ENCODE data around the gene LYRM1.
"Not testable (repeated sequence)": the region's sequence is repeated elsewhere in the genome, so short reads cannot be mapped to it uniquely, and the experiment has no call there.

LYRM1 gene

DNA sequence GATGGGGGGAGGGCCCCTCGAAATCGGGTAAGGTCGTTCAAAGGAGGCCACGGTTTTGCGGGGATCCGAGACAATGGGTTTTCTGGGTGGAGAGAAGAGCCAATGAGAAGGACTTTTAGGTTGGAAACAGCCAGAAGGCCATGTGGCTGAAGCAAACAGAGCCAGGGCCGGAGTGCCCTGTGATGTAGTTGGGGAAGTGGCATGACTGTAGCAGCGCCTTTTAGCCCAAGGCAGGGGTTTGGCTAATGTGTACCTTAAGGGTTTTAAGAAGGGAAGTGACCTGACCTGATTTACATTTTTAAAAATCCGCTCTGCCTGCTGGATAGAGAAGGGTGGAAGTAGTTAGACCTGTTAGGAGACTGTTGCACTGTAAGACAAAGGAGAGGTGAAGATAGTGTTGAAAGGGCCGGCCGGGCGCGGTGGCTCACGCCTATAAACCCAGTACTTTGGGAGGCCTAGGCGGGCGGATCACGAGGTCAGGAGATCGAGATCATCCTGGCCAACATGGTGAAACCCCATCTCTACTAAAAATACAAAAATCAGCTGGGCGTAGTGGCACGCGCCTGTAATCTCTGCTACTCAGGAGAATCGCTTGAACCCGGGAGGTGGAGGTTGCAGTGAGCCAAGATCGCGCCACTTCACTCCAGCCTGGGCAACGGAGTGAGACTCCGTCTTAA, 1.0 kb downstream of the LYRM1 start:
- DNase-seq (ENCODE audit: low read depth in 2 of 2), result no peak

DNA sequence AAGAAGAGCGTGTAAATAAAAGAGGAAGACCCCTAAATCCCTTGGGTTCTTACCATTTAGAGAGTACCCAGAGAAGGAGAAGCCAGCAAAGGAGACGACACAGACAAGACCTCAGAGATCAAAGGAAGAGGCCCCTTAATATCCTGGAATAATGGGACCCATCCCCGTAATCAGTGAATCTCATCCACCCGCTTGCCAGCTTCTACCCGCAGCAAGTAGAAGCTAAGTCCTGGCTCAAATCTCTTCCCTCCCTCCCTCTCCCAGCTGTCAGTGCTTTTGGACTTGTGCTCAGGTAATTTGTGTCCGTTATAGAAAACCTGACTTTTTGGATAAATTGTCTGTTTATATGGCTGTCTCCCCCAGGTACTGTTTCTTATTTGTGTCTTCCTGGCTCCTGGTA, 1.9 kb downstream of the LYRM1 start:
- no peak for DNase-seq (ENCODE audit: low read depth in 2 of 2)

DNA sequence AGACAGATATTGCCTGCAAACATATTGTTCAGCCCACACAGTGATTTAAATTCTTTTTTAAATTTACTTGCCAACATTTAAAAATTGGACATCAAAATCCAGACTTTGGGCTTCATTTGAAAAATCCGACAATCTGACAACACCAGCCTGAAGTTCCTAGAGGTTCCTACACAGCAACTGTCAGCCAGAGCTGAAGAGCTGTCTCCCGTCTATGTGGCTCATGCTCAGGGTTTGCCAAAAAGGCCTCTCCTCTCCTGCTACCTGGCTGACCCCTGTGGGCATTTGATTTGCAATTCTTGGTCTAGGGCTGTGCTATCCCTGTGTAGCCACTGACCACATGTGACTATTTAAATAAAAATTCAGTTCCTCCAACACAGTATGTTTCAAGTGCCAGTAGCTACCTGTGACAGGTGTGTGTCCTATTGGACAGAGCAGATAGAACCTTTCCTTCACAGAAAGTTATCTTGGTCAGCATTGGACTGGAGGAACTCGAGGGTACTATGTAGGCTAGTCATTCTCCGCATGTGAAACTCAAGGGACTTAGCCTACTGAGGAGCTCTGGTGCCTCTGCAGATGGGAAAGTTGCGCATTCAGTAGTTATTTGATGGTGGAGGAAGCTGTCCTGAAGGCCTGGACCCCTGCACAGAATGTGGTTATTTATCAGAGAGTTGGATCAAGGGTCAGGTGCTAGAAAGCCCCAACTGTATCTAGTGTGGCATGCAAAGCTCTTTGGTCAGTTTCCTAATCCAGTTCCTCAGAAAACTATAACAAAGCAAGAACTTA, 2.7 kb downstream of the LYRM1 start:
- no peak for DNase-seq (ENCODE audit: low read depth in 2 of 2)

- no peak for DNase-seq (ENCODE audit: low read depth in 2 of 2)
Measured at GRCh38 chr16:20903899-20904506, 3.4 kb downstream of the LYRM1 start.

DNA sequence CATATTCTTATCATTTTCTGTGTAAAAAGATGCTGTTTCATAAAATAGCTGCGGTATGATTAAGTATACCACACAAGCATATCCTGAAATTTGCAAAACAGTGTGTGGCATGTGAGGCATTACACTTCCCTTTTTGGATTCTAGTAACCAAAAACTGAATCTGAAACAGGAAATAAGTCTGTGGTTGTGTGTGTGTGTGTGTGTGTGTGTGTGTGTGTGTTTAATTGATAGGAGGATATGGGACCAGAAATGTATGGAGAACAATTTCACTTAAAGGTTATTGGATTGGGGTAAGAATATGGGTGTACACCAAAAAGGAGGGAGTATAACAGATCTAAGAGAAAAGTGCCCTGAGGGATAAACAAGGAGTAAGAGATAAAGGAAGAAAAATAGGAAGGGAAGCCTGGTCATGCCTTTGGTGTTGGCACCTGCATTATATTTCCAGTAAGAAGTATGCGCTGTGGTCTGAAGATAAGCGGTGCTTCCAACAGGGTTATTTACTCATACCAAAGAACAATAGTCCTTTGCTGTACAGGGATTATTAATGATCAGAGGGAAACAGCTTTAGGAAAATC, 4.0 kb downstream of the LYRM1 start:
- DNase-seq (ENCODE audit: low read depth in 2 of 2), result no peak

DNA sequence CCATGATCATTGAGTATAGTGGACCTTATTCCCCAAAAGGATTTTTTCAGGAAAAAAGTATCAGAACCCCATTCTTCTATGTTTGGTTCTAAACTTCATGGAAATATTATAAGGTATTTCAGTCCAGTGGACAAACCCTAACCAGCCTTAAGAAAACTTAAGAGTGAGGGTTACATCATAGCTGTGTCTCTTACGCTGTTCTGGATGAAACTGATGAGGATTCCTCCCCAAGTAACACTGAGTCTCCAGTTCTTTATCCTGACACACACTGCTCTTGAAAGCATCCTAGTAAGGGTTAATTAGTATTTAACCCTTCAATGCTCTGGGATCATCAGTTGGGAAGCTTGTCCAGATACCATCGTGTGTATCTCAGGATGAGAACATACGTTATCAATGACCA, 5.0 kb downstream of the LYRM1 start:
- no peak for DNase-seq (ENCODE audit: low read depth in 2 of 2)

DNA sequence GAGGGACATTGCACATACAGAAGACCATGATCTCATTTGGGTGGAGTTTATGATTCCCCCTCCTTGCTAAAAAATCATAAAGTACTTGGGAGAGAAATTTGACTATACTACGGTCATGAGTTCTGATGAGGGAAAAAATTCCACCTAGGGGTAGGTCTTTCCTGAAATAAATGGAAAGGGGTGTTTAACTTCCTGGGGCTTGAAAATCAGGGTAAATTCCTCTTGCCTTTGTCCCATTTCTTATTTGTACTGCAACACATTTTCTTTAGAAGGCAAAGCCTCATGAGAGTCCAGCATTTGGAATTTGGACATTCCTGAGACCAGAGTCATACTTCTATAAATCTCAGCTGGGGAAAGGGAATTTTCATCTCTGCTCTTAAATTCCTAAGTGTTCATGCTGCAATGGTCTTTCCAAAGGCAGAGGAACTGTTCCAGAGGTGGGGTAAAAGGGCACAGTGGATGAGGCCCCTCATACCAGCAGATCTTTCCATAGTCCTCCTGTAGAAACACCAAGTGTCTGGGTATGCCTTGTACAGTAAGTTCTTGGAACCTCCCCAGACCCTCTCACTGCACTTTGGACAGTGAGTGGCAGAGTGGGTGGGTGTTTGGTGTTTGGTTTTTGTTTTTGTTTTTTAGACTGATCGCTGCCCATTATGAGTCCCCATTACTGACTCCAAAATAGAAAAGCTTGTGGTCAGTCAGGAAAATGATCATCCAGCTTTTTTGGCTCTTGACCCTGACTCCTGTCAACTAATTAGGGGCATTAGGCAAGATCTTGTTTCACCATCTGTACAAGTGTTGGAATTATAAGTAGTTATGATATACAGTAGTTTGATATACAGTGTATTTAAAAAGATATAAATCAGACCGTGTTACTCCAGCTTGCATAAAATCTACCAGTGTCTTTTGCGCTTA, 6.0 kb downstream of the LYRM1 start:
- no peak for DNase-seq (ENCODE audit: low read depth in 2 of 2)

DNA sequence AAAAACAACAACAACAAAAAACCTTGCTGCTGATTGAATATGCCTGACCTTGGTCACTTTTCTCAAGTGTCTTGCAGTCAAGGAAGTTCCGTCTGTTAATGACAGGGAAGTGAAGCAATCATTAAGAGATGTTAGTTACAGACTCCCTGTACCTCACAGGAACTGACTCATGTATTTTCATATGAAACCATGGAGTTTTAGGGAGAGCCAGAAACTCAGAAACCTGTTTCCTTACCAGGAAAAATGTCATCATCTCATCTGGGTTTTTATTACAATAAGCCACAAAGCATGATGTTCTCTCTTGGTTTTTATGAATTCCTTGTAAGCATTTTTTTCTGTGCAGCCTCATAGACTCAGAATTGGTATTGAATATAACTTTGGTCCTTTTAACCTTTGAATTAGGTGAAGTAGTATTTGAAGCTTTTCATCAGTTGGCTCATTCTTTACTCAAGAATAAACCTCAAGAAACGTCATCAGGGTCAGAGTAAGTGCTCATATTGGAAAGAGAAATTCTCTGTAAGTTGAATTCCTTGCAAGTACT, 10.3 kb downstream of the LYRM1 start:
- no peak for DNase-seq (ENCODE audit: low read depth in 2 of 2)

- DNase-seq (ENCODE audit: low read depth in 2 of 2), result no peak
Measured at GRCh38 chr16:20911361-20911760, 10.8 kb downstream of the LYRM1 start.

DNA sequence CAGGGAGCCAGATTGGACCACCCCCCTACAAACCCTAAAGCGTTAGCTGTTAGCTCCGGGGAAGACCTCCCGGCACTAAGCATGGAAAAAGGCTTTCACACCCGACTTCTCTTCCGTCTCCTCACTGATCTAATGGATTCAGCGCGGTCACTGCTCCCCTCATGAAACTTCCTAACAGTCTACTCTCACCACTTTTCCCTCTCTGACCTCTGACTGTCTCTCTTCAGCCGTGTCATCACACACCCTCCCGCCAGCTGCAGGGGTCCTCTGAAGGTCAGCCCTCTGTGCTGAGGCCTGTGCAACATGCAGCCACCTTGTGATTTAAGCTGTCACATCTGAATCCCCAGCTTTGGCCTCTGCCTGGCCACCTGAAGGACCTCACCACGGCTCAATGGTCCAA, 15.7 kb downstream of the LYRM1 start:
- no peak for DNase-seq (ENCODE audit: low read depth in 2 of 2)

DNA sequence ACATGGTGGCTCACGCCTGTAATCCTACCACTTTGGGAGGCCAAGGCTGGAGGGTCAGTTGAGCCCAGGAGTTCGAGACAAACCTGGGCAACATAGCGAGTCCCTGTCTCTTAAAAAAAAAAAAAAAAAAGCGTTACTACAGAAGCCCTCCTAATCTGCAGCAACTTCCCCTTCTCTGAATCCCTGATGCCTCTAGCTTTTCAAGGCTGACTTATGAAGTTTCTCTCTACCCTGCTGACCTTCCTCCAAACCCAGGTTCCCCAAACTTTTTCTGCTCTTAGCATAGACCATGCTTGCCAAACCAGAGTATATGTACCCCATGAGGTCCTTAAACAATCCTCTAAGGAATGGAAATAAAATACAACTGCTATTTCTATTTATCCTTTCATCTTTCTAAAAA, 16.4 kb downstream of the LYRM1 start:
- no peak for DNase-seq (ENCODE audit: low read depth in 2 of 2)

DNA sequence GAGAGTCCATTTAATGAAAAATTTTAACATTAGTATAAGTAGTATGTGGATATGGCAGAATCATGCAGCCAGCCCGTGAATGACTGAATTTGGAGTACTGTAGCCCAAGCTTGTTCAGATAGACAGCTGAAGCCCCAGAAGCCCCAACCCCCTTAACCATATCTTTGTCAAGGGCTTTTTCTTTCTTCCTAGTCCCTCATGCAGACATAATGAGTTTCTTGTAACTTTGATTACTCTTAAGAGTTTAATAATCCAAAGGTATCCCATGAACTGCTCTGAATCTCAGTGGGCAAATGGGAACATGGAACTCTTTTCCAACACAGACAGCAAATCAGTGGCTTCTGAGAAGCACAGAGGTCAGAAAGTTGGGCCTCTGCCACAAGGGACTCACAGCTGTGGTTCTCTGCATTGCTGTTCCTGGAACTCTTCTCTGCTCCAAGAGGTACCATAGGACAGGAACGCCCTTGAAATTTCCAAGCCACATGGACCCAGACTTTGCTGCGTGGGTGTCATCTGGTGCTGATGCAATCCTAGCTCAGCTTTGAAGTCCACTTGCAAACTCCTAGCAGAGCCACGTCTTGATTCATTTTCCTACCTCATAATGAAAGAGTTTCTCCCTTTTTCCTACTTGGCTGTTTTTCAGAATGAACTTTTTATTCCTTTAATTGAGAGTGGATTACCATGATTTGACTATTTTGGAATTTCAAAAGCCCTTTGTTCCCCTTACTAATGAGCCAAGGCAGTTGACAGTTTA, 18.1 kb downstream of the LYRM1 start:
- no peak for DNase-seq (ENCODE audit: low read depth in 2 of 2)

DNA sequence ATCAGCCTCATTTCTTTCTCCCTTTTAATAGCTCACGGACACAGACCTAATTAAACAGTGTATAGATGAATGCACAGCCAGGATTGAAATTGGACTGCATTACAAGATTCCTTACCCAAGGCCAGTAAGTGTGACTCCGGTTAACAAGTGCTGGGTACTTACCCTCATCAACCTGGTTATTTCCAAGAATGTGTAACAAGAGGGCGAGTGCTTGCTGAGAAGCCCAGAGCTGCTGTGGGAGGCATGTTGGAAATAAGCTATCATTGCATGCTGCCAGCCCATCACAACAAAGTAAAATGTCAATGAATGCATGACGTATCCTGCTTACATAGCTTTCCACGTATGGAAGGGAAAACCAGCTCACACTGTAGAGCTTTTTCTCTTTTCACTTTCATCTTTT, 19.5 kb downstream of the LYRM1 start:
- DNase-seq (ENCODE audit: low read depth in 2 of 2), result no peak

DNA sequence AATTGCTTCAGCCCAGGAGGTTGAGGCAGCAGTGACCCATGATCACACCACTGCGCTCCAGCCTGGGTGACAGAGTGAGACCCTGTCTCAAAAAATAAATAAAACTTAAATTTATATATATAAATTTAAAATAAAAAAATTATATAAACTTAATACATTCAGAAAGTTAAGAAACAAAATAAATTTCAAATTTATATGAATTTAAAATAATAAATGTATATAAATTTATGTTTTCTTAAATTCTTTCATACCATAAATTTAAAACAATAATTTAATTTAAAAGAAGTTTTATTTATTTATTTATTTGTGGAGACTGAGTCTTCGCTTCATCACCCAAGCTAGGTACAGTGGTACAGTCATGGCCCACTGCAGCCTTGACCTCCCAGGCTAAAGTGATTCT, 20.2 kb downstream of the LYRM1 start:
- no peak for DNase-seq (ENCODE audit: low read depth in 2 of 2)

- DNase-seq (ENCODE audit: low read depth in 2 of 2), result no peak
Measured at GRCh38 chr16:20923876-20924275, 23.3 kb downstream of the LYRM1 start.

DNA sequence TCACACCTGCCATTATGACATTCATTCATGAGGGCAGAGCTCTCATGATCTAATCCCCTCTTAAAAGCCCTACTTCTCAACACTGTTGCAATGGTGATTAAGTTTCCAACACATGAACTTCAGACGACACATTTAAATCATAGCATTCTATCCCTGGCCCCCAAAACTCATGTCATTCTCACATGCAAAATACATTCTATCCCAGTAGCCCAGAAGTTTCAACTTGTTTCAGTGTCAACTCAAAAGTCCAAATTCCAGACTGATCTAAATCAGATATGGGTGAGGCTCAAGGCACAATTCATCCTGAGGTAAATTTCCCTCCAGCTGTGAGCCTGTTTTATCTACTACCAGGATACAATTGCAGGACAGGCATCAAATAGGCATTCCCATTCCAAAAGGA, 25.2 kb downstream of the LYRM1 start:
- DNase-seq (ENCODE audit: low read depth in 2 of 2), result no peak

DNA sequence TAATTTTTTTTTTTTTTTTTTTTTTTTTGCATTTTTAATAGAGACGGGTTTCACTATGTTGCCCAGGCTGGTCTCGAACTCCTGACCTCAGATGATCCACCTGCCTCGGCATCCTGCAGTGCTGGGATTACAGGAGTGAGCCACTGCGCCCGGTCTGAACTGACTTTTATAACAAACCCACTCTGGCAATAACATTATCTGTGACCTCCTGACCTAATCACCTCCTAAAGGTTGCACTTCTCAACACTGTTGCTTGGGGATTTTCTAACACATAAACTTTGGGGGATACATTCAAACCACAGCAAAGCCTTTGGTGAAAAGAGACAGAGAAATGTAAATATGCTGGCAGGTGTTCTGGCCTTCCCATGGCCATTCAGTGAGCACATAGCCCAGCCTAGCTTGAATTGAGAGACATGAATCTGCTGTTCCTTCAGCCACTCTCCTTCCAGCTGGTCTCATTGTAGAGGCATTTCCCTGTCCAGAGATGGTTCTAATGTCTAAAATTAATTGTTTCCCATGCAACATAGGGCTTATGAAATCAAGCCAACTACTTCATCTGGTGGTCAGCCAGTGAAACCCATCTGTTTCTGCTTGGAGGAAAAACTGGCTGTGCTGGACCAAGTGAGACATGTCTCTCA, 28.3 kb downstream of the LYRM1 start:
- no peak for DNase-seq (ENCODE audit: low read depth in 2 of 2)

DNA sequence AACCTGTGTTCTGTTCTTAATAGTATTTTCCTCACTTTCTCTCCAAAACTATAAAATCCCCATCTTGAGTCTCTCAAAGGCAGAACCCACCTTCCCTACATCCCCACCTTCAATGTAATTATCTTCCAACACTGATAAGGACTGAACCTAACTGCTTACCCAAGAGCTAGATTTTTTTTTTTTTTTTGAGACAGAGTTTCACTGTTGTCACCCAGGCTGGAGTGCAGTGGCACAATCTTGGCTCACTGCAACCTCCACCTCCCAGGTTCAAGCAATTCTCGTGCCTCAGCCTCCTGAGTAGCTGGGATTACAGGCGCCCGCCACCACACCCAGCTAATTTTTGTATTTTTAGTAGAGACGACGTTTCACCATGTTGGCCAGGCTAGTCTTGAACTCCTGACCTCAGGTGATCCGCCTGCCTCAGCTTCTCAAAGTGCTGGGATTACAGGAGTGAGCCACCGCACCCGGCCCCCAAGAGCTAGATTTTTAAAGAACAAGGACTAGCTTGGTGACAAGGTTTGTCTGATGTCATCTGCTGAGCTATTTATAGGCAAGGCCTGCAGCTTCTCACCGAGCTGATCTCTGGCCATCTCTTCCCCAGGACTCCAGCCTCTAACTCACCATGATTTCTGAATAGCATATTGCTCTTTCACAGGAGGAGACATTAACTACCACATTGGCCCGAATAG, 29.2 kb downstream of the LYRM1 start:
- DNase-seq (ENCODE audit: low read depth in 2 of 2), result not testable (repeated sequence)

- DNase-seq (ENCODE audit: low read depth in 2 of 2), result no peak
Measured at GRCh38 chr16:20930365-20930690, 29.8 kb downstream of the LYRM1 start.
